ENCODE measurements around the gene TNMD. TPM values are rescaled to one million over a fixed set of nuclear protein-coding genes. Genes with fewer than 3 reads are reported as not detected.
"Not testable (repeated sequence)": the region's sequence is repeated elsewhere in the genome, so short reads cannot be mapped to it uniquely, and the experiment has no call there.

The TNMD gene
- total RNA-seq: 1.2 TPM

DNA sequence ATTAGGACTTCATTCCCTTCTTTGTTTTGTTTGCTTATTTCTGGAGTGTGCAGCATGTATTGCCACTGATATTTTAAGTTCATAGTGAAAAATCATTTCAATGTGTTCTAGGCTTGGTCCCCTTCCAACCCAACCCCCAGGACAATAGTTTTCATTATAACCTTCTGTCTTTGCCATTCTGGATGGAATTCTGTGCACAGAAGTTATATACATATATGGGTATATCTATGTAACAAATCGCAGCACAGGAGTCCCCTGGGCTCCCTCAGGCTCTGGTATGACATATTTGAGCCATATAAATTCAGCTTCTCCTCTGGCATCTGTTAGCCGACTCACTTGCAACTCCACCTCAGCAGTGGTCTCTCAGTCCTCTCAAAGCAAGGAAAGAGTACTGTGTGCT, at the start of gene TNMD:
TSS of gene TNMD (plus strand) at position 326 of the 400 bp plus-strand sequence. CDS start 83 bp downstream, outside the sequence.
- ATAC-seq: no peak
- no peak for DNase-seq (ENCODE audit: low spot score)
- intact Hi-C loops (cut with DNase I): no loop called here

DNA sequence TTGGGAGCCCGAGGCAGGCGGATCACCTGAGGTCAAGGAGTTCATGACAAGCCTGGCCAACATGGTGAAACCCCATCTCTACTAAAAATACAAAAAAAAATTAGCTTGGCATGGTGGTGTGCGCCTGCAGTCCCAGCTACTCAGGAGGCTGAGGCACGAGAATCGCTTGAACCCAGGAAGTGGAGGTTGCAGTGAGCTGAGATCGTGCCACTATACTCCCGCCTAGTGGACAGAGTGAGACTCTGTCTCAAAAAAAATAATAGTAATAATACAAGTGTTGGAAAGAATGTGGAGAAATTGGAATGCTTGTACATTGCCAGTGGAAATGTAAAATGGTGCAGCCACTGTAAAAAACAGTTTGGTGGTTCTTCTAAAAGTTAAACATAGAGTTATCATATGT, 19.2 kb upstream of the TNMD start:
- DNase-seq (ENCODE audit: low spot score); ATAC-seq; intact Hi-C loops (cut with DNase I): not testable (repeated sequence)

DNA sequence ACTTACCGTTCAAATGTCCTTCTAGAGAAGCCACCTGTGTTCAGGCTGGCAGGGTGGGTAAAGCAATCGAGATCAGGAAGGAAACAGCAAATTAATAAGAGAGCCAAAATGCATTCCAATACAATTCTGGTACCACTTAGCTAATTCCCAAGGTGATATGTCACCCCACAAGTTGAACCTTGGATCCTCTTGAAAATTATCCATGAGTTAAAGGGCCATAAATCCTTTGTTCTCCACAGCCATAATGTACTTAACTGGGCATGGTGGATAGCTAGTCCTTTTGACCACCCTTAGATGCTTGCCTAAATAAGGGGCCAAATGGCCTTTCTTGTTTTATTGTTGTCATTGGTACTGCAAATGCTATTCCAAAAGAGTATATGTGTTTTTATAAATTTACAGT, 2.0 kb downstream of the TNMD start:
- intact Hi-C loops (cut with DNase I): no loop called here
- no peak for ATAC-seq
- DNase-seq (ENCODE audit: low spot score): no peak

DNA sequence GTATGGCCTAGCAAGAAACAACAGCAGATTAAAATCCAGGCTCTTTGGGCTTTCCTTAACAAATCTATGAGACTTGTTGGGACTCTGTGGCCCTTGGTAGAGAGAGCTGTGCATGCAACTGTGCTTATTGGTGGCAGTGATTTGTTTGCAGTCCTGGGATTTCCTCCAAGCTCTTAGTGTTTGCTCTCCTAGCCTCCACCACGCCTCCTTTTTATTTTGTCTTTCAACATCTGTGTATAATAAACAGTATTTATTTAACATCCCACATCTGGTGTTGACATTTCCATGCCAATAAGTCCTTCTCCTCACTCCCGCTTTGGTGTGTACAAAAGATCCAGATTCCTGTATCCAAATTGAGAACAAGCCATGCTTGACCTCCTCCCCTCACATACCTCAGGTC, 3.1 kb downstream of the TNMD start:
- intact Hi-C loops (cut with DNase I): no loop called here
- ATAC-seq: peak; percentile 59
- no peak for DNase-seq (ENCODE audit: low spot score)

DNA sequence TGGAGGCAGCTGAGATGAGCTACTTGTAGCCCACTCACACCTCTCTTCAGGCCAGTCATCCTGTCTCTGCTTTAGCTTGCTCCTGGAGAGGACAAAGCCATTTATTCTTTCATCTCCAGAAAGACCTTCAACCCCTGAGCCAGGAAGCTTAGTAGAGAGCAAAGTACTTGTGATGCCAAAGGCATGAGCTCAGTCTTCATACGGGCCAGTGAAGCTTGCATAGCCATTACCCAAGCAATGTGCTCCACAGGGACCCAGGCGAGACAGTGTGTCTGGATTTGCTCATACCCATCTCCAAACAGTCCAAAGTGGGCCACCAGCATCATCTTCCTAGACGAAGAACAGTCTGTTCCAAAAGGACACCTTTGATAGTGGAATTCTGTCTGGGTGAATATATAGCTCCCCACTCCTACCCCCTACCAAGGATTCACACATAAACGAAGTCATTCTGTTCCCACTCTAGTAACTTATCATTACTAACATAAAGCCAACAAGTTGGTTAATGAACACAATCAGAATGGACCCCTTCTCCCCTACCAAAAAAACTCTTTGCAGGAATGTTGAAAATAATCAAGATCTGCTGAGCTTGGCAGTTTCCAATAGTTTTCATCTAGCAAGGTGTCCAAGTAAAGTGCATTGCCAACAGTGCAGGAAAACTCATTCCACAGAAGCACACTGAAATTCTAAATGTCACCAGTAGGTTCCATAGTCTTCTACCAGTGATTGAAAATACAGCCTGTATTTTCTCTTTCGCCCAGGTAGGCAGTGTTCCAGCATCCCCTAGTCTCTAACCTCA, 6.7 kb downstream of the TNMD start:
- intact Hi-C loops (cut with DNase I): no loop called here
- DNase-seq (ENCODE audit: low spot score) (no peak), ATAC-seq (peak; percentile 69)

DNA sequence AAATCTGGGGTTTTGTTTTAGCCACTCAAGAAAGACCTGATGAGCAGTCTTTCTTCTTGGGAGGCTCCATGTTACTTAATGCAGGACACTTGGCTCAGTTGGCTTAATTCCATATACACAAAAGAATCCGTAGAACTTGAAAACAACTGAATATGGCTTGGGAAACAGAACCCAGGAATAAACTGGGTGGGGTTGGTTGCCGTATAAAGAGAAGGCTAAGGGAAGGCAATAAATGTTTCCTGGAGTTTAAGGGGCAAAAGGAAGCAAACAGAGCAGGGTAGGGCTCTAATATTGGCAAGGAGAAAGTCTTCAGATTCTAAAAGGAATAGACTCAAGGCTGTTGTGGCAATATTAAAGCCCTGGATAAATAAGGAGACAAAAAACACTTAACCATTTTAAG, 8.4 kb downstream of the TNMD start:
- ATAC-seq (no peak), DNase-seq (ENCODE audit: low spot score) (no peak)
- intact Hi-C loops (cut with DNase I): no loop called here

DNA sequence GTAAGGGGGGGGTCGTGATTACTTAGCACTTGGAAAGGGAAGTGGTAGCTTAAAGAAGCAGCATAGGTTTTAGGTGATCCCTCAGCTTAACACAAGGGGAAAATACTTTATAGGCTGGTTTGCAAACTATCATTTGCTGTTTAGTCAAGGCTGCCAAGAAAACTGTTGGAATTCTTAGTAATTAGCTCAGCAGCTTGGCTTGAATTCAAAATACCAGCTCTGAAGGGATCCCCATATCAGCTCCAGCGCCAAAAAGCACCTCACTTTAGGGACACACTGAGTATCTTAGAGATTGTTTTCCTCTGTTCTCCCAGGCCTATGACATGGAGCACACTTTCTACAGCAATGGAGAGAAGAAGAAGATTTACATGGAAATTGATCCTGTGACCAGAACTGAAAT, 8.8 kb downstream of the TNMD start:
- intact Hi-C loops (cut with DNase I): no loop called here
- ATAC-seq: no peak
- no peak for DNase-seq (ENCODE audit: low spot score)

DNA sequence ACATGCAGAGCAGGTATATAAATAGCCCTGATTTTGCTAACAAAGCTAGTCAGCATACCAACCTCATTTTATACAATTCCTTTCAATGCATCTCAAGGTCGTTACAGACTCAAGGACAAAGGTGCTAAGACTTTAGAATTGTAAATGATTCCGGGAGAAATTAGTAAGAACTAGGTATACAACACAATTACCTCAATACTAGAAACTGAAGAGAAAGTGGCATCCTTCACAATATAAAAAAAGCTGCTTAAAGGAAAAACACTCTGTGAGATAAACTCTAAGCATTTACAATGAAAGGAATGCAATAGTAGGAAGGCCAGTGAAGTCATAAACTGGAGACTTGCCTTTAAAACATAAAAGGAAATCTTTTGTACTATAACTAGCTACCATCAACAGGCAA, 11.9 kb downstream of the TNMD start:
- intact Hi-C loops (cut with DNase I): no loop called here
- ATAC-seq (no peak), DNase-seq (ENCODE audit: low spot score) (no peak)

DNA sequence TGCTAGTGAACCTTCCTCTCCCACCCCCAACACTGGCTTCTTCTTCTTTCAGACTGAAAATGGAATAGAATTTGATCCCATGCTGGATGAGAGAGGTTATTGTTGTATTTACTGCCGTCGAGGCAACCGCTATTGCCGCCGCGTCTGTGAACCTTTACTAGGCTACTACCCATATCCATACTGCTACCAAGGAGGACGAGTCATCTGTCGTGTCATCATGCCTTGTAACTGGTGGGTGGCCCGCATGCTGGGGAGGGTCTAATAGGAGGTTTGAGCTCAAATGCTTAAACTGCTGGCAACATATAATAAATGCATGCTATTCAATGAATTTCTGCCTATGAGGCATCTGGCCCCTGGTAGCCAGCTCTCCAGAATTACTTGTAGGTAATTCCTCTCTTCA, 14.7 kb downstream of the TNMD start:
- ATAC-seq (no peak), DNase-seq (ENCODE audit: low spot score) (no peak)
- intact Hi-C loops (cut with DNase I): no loop called here

DNA sequence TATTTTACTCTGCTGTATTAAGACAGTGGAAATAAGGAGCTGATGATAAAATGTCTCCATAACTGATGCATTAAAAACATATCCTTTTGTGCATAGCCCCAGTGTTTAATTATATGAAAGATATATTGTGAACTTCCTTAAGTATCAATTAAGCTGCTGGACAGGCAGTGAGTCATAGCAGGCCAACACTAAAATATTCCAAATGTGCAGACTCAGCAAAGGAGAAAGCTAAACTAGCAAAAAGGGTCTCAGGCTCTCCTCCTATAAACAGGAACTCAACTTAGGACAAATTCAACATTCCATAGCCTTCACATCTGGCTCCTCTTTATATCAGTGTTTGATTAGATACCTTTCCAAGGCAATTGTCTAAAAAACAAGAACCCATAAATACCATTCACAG, 15.6 kb downstream of the TNMD start:
- DNase-seq (ENCODE audit: low spot score): no peak
- no peak for ATAC-seq
- intact Hi-C loops (cut with DNase I): no loop called here

DNA sequence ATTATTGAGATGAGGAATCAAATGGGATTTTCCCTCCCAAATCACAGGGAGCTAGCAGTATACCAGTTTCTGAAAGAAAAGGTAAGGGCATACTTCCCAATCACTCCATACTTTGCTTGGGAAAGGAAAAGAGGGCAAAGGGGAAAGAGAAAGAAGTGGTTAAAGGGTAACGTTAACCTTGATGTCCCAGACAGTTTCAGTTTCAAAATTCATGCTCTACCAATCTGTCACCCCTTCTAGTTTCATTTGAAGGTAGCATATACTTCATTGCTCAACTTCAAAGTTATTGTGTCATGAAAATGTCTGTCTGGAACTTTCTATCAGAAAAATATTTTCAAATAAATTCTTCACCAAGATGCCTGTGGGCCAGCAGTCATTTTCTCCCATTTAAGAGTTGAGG, 16.0 kb downstream of the TNMD start:
- no peak for DNase-seq (ENCODE audit: low spot score)
- no peak for ATAC-seq
- intact Hi-C loops (cut with DNase I): no loop called here

DNA sequence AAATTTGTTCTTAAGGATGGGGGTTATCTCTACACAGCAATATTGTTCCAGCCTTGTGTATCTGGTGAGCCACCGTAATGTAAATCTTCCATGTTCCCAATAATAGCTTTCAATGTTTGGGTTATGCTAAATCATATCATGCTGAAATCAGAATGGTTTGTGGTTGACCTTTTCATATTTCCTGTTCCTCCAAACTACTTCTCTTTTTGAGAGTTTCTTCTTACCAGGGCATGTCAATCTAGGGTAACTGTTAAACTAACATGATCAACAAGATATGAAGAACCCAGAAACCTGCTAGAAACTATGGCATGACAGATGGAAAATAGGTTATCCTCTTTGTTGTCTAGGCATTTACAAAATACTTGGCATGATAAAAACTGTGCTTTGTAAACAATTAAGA, 22.0 kb downstream of the TNMD start:
- intact Hi-C loops (cut with DNase I): no loop called here
- ATAC-seq (no peak), DNase-seq (ENCODE audit: low spot score) (no peak)

DNA sequence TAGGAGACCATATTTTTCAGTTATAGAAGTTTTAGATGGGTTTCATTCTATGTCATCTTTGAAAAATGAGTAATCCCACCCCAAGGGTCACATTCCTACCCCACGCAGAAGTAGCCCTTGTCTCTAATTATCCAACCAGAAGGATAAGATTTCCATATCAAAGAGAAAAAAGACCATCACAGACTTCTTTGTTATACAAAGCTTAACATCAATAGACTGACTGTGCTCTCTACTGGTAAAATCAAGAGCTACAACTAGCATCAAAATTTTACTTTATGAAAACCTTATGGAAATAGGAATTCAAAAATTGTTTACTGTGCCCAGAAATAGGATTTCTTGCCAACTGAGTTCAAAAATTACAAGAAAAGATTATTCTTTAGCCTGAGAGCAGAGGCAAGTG, 24.9 kb downstream of the TNMD start:
- intact Hi-C loops (cut with DNase I): no loop called here
- DNase-seq (ENCODE audit: low spot score): no peak
- ATAC-seq: peak; percentile 61

DNA sequence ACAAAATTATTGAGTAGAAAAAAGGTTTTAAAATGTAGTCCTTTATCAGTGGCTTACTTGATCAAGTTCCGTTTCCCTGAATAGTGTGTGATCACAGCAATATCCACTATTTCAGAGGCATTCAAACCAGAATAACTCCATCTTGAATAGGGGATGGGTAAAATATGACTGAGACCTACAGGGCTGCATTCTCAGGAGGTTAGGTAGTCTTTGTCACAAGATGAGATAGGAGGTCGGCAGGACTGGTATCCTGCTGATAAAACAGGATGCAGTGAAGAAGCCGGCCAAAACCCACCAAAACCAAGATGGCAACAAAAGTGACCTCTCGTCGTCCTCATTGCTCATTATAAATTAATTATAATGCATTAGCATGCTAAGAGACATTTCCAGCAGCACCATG, 27.2 kb downstream of the TNMD start:
- intact Hi-C loops (cut with DNase I): no loop called here
- DNase-seq (ENCODE audit: low spot score) (no peak), ATAC-seq (no peak)

DNA sequence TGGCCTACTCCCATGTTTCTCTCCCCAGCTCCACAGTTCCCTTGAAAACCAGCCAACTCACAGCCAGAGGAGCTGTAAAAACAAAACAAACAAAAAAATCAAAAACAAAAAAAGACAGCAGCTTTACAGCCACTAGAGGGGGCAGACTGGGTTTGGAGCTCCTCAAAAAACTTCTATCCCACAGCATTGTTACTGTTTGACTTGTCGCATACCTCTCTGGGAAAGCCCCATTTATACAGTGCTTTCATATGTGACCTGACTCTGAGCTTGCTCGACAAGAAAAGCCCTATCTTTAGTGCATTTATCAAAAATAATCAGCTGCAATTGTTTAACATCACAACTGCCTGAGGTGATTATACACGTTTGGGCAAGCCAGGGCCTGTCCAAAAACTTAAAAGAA, 30.3 kb downstream of the TNMD start:
- no peak for DNase-seq (ENCODE audit: low spot score)
- intact Hi-C loops (cut with DNase I): no loop called here
- ATAC-seq: no peak

DNA sequence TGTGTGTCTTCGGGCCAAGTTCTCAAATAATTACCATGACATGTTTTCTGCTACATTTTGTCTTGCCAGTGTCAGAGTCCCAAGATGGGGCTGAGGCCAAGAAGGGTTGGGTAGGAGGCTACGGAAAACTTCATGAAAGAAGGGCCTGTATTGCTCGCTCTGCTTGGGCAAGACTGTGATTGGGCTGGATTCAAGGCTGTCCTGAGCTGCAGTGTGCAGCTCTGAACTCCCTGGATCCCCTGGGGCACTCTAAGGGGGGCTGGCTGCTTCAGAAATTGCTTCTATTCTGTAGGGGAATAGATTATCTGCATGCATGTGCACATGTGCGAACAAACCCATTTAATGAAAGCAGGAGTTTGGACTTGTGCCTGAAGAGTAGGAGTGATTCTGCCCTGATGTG, 38.3 kb downstream of the TNMD start:
- intact Hi-C loops (cut with DNase I): no loop called here
- ATAC-seq: peak; percentile 80
- DNase-seq (ENCODE audit: low spot score): no peak

DNA sequence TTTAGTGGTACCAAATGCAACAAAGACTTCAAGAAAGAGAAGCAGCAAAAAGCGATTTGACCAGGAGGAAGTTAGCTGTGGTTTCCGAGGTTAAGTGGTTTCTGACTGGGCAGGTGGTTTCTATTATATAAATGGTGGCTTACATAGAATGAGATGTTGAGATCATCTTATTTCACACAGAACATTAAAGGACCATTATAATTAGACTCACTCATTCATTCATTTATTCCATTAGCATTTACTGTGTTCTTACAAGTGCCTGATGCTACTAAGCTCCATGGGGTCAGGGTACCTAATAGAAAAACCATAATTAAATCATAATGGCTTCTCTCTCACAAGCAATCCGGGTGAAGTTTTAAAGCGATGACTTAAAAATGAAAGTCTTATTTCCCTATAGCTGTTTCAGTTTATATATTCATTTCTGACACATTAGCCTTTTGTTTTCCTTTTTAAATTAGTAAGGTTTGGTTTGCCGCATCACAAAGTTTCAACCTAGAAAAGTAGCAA, 41.3 kb downstream of the TNMD start:
- intact Hi-C loops (cut with DNase I): no loop called here
- DNase-seq (ENCODE audit: low spot score) (no peak), ATAC-seq (no peak)

DNA sequence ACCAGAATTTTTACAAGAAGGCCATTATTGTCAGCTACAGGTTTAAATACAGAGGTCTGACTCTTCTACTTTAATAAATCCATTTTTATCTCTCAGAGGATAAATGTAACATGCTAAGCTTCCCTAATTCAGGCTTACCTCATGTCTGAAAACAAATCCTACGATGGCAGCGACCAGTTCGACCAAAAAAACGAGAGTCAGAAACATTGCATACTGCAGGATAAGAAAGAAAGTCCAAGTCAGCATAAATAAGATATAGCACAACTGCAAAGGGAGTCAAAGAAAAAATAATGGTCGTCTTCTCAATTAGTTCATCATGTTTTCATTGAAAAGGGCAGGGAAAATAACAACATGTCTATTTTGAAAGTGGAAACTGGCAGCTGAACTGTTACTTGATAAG, 50.3 kb downstream of the TNMD start:
- intact Hi-C loops (cut with DNase I): no loop called here
- no peak for DNase-seq (ENCODE audit: low spot score)
- ATAC-seq: no peak

DNA sequence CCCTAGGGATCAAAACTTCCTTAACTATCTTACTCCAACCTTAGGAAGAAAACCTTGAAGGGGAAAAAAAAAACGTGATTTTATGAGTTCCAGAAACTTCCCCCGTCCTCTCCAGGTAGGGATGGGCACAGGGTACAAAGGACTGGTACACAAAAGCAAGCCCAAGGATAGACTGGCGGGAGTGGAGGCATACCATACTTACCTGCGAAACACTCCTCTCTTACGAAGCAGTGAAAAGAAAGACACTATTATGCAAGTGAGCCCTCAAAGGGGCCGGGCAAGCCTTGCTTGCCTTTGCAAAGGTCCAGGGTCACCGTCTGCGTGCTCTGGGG, 51.2 kb downstream of the TNMD start:
- ATAC-seq (no peak), DNase-seq (ENCODE audit: low spot score) (no peak)
- intact Hi-C loops (cut with DNase I): no loop called here

DNA sequence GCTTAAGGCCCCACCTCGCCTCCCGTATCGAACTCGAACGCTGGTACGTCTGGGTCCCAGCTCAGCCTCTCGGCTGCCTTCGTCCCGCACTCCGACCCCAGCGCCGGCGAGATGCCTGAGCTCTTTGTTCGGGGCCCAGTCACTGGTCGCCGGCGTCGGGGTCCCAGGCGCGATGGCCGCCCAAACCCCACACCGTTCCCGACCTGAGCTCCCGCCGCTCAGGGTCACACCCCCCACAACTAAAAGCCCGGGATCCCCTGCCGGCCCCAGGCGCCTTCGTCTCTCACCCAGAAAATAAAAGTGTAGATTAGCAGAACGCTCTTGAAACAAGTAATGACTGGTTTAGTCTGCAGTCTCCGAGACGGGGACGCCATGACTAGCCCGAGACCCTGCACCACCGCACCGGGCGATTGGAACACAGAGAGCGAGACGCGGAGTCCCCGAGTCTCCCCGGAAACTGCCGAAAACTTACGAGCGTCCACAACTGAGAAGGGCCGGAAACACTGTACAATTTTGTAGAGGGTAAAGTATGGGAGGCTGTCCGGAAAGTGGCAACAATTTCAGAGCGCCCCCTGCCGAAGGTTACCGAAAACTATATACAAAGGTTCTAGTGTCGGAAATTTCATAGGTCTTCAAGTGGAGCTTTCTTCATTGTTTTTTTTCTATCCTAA, 51.7 kb downstream of the TNMD start, which contains the start of gene TSPAN6:
TSS of gene TSPAN6 (minus strand) at position 486 of the 671 bp plus-strand sequence. CDS start at position 374, 112 bp downstream.
- DNase-seq (ENCODE audit: low spot score) (peak; percentile 88), ATAC-seq (peak; percentile 98)
- intact Hi-C loops (cut with DNase I): no loop called here

DNA sequence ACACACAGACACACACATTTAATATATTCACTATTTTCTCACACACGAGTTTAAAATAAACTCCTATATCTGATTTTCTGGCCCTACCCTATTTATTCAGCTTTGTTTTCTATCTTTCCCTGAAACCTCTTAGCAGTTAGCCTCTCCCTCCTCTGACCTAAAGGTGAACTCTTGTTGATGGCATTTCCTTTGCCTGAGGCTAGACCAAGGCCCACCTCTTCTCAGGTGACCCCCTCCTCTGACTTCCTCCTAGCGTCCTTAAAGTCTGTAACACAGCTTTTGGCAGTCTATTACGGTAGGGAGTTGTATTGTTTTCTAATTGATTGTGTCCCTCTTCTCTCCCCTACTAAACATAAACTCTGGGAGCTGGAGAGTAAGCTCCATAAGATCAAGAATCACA, 57.6 kb downstream of the TNMD start:
- intact Hi-C loops (cut with DNase I): no loop called here
- DNase-seq (ENCODE audit: low spot score) (no peak), ATAC-seq (no peak)
